Stimulated activated CD8-positive, alpha-beta memory T cell treated with anti-CD3 and anti-CD28 coated beads, Interleukin-4, amount 100 ng/mL, for 4 hours (primary cell): ENCODE measurements around the gene FANK1.
A peak's percentile ranks its signal among the peaks of the same experiment; 100 is the strongest.

ENCODE experiments used
- DNase-seq, 2 donors: peaks; one replicate each; pipeline ENCODE4 v3.0.0-alpha.2; 2020; ENCODE audit warnings: low read depth in 2 of 2, low spot score in 1 of 2

The FANK1 gene

GRCh38 chr10:125896088-125896934, at the start of gene FANK1:
Gene FANK1 (plus strand): TSS chr10:125896564. CDS start chr10:125896643, 79 bp downstream.
- DNase-seq: peak; percentile 58 to 60

- no peak for DNase-seq
These were observed 49.5 kb upstream of the FANK1 start for GRCh38 chr10:125846894-125847293.

- no peak for DNase-seq
These were observed 48.0 kb upstream of the FANK1 start for GRCh38 chr10:125848371-125848770.

- DNase-seq: no peak
These were observed 47.5 kb upstream of the FANK1 start for GRCh38 chr10:125848857-125849256.

GRCh38 chr10:125849448-125849847, 46.9 kb upstream of the FANK1 start:
- no peak for DNase-seq

- DNase-seq: no peak
These were observed 45.3 kb upstream of the FANK1 start for GRCh38 chr10:125850766-125851731.

GRCh38 chr10:125852487-125852886, 43.9 kb upstream of the FANK1 start:
- no peak for DNase-seq

GRCh38 chr10:125857185-125857760, 39.1 kb upstream of the FANK1 start:
- DNase-seq: no peak

GRCh38 chr10:125859128-125859817, 37.1 kb upstream of the FANK1 start:
- DNase-seq: no peak

- no peak for DNase-seq
These were observed 31.2 kb upstream of the FANK1 start for GRCh38 chr10:125865120-125865519.

GRCh38 chr10:125866421-125867029, 29.8 kb upstream of the FANK1 start:
- no peak for DNase-seq

- no peak for DNase-seq
These were observed 27.9 kb upstream of the FANK1 start for GRCh38 chr10:125868372-125868975.

GRCh38 chr10:125871338-125871737, 25.0 kb upstream of the FANK1 start:
- no peak for DNase-seq

- no peak for DNase-seq
These were observed 17.2 kb upstream of the FANK1 start for GRCh38 chr10:125878957-125879835.

- DNase-seq: no peak
These were observed 15.6 kb upstream of the FANK1 start for GRCh38 chr10:125880719-125881118.

- DNase-seq: no peak
These were observed 15.2 kb upstream of the FANK1 start, which contains the start of gene DHX32 for GRCh38 chr10:125881192-125881591. Gene DHX32 (minus strand): TSS chr10:125881292. CDS start chr10:125880824, 468 bp downstream.

GRCh38 chr10:125882596-125882995, 13.8 kb upstream of the FANK1 start:
- DNase-seq: no peak

- no peak for DNase-seq
These were observed 13.2 kb upstream of the FANK1 start for GRCh38 chr10:125883211-125883610.

- DNase-seq: no peak
These were observed 9.4 kb upstream of the FANK1 start for GRCh38 chr10:125886914-125887512.
